Ishikawa (cell line): ENCODE measurements around the gene CD164.

Experiments
- CEBPB ChIP-seq: IDR thresholded peaks from 2 replicates; pipeline ENCODE4 v1.6.1; 2012
- EGR1 ChIP-seq: IDR thresholded peaks from 2 replicates; pipeline ENCODE4 v1.6.1; 2012
- EP300 ChIP-seq: IDR thresholded peaks from 2 replicates; pipeline ENCODE4 v1.6.1; 2012; ENCODE audit warnings: borderline replicate concordance
- FOXM1 ChIP-seq: IDR thresholded peaks from 2 replicates; pipeline ENCODE4 v1.6.1; 2012; ENCODE audit warnings: low read depth, borderline replicate concordance
- RAD21 ChIP-seq: IDR thresholded peaks from 2 replicates; pipeline ENCODE4 v1.6.1; 2012; ENCODE audit warnings: low read depth
- TAF1 ChIP-seq: IDR thresholded peaks from 2 replicates; pipeline ENCODE4 v1.6.1; 2012; ENCODE audit warnings: low read depth, mild to moderate bottlenecking
- ZBTB7A ChIP-seq: IDR thresholded peaks from 2 replicates; pipeline ENCODE4 v1.6.1; 2012; ENCODE audit warnings: low read depth
- TF ChIP-seq, protein P1 (sequence below): IDR thresholded peaks from 2 replicates; pipeline ENCODE4 v1.6.1; 2012
- TF ChIP-seq, protein P2 (sequence below): IDR thresholded peaks from 2 replicates; pipeline ENCODE4 v1.6.1; 2012; ENCODE audit warnings: low read depth, mild to moderate bottlenecking

DNA sequence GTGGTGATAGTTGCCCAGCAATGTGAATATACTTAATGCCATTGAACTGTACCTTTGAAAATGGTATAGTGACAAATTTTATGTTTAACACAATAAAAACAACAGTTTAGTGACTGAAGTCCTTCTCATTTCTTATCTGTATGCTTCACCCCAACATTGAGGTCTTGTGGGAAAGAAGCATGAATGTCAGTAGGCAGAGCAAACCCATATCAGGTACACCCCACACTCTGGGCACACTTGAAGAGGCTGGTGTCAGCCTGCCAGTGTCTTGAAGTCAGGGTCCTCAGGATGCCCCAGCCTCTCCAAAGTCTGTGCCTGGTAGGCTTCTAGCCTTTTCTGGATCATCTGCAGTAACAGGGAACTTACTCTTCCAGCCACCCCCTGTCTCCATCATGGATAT lies 51.2 kb downstream of the CD164 start:
- TF ChIP-seq CEBPB (no peak), EP300 (no peak), EGR1 (no peak), RAD21 (no peak), TAF1 (no peak), ZBTB7A (no peak), FOXM1 (no peak)
- TF ChIP-seq, protein P1, sequence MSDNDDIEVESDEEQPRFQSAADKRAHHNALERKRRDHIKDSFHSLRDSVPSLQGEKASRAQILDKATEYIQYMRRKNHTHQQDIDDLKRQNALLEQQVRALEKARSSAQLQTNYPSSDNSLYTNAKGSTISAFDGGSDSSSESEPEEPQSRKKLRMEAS = no peak
- TF ChIP-seq, protein P2, sequence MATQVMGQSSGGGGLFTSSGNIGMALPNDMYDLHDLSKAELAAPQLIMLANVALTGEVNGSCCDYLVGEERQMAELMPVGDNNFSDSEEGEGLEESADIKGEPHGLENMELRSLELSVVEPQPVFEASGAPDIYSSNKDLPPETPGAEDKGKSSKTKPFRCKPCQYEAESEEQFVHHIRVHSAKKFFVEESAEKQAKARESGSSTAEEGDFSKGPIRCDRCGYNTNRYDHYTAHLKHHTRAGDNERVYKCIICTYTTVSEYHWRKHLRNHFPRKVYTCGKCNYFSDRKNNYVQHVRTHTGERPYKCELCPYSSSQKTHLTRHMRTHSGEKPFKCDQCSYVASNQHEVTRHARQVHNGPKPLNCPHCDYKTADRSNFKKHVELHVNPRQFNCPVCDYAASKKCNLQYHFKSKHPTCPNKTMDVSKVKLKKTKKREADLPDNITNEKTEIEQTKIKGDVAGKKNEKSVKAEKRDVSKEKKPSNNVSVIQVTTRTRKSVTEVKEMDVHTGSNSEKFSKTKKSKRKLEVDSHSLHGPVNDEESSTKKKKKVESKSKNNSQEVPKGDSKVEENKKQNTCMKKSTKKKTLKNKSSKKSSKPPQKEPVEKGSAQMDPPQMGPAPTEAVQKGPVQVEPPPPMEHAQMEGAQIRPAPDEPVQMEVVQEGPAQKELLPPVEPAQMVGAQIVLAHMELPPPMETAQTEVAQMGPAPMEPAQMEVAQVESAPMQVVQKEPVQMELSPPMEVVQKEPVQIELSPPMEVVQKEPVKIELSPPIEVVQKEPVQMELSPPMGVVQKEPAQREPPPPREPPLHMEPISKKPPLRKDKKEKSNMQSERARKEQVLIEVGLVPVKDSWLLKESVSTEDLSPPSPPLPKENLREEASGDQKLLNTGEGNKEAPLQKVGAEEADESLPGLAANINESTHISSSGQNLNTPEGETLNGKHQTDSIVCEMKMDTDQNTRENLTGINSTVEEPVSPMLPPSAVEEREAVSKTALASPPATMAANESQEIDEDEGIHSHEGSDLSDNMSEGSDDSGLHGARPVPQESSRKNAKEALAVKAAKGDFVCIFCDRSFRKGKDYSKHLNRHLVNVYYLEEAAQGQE = no peak
